ENCODE data around the gene LYZL1. TPM values are rescaled to one million over a fixed set of nuclear protein-coding genes. Genes with fewer than 3 reads are reported as not detected.

LYZL1 gene
- total RNA-seq, 1 donor from 2014 or later: not detected

DNA sequence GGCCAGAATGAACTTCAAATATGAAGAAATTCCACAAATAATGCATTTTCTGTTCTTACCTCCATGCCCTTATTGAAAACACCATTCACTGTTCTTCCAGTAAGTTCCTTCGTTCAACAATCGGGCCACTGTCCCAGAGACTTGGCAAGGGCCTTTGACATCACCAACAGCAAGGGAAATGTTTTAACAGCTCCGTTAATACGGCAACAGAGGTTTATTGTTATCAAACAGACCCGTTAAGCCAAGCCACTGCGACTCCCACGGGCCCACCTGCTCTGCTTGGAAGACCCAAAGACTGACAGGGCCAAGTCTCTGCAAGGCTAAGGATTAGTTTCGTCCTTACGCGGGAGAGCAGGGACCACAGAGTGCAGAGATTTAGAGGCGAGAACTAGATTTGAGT lies 43.4 kb upstream of the LYZL1 start:
- H3K79me2 ChIP-seq (ENCODE audit: low read depth): no peaks in the 10 kb centered on the region
- no peak overlapping the region for H2AFZ ChIP-seq (replicated peaks)
- H3K4me1 Mint-ChIP-seq: peaks cover 25% of the 10 kb centered on the region
- no peaks in the 10 kb centered on the region for H3K4me1 ChIP-seq
- no peak overlapping the region for H3K4me2 ChIP-seq
- H4K20me1 ChIP-seq (ENCODE audit: low read depth): no peaks in the 10 kb centered on the region
- H3K36me3 ChIP-seq: no peaks in the 10 kb centered on the region
- H3K36me3 Mint-ChIP-seq: no peaks in the 10 kb centered on the region
- TF ChIP-seq EZH2 (IDR thresholded peaks at IDR 0.05) (no peak), EZH2phosphoT487 (IDR thresholded peaks at IDR 0.05) (no peak)
- TF ChIP-seq, protein P1, sequence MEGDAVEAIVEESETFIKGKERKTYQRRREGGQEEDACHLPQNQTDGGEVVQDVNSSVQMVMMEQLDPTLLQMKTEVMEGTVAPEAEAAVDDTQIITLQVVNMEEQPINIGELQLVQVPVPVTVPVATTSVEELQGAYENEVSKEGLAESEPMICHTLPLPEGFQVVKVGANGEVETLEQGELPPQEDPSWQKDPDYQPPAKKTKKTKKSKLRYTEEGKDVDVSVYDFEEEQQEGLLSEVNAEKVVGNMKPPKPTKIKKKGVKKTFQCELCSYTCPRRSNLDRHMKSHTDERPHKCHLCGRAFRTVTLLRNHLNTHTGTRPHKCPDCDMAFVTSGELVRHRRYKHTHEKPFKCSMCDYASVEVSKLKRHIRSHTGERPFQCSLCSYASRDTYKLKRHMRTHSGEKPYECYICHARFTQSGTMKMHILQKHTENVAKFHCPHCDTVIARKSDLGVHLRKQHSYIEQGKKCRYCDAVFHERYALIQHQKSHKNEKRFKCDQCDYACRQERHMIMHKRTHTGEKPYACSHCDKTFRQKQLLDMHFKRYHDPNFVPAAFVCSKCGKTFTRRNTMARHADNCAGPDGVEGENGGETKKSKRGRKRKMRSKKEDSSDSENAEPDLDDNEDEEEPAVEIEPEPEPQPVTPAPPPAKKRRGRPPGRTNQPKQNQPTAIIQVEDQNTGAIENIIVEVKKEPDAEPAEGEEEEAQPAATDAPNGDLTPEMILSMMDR (IDR thresholded peaks at IDR 0.05): no peak
- no peaks in the 10 kb centered on the region for H3K9me3 ChIP-seq (ENCODE audit: low read depth)
- no peak overlapping the region for H3K4me3 ChIP-seq
- peaks cover 8% of the 10 kb centered on the region for H3K9me3 Mint-ChIP-seq
- no peak overlapping the region for H3K27ac Mint-ChIP-seq
- H3F3A ChIP-seq (ENCODE audit: low read depth): no peaks in the 10 kb centered on the region
- no peak overlapping the region for H3K27ac ChIP-seq
- peaks cover 7% of the 10 kb centered on the region for H3K27me3 Mint-ChIP-seq (ENCODE audit: insufficient read depth, low read depth)
- H3K4me3 Mint-ChIP-seq: no peak overlapping the region
- no peak overlapping the region for H3K9ac ChIP-seq
- no peak for DNase-seq (ENCODE audit: low spot score)
- H3K27me3 ChIP-seq: no peaks in the 10 kb centered on the region

DNA sequence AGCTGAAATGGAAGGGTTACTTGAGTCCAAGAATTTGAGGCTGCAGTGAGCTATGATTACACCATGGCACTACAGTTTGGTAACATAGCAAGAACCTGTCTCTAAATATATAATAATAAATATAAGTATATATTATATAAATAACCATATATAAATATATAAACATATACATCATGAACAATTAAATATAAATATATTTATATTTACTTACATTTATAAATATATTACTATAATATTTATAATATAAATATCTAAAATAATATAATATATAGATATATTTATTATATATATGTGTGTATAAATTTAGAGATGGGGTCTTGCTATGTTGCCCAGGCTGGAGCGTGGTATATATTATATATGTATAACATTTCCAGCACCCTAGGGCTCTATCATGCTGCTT lies 42.4 kb upstream of the LYZL1 start:
- H3K4me1 ChIP-seq: no peaks in the 10 kb centered on the region
- TF ChIP-seq EZH2 (IDR thresholded peaks at IDR 0.05) (no peak), EZH2phosphoT487 (IDR thresholded peaks at IDR 0.05) (no peak)
- TF ChIP-seq, protein P1 (IDR thresholded peaks at IDR 0.05): no peak
- Mint-ChIP-seq H3K27me3 (ENCODE audit: insufficient read depth, low read depth) (peaks cover 10% of the 10 kb centered on the region), H3K27ac (no peak overlapping the region), H3K4me3 (no peak overlapping the region), H3K4me1 (peaks cover 21% of the 10 kb centered on the region), H3K36me3 (no peaks in the 10 kb centered on the region), H3K9me3 (peaks cover 11% of the 10 kb centered on the region)
- H3K4me2 ChIP-seq: no peak overlapping the region
- no peak for DNase-seq (ENCODE audit: low spot score)
- H3F3A ChIP-seq (ENCODE audit: low read depth): no peaks in the 10 kb centered on the region
- H3K36me3 ChIP-seq: no peaks in the 10 kb centered on the region
- no peaks in the 10 kb centered on the region for H3K9me3 ChIP-seq (ENCODE audit: low read depth)
- H3K27me3 ChIP-seq: no peaks in the 10 kb centered on the region
- H2AFZ ChIP-seq (replicated peaks): no peak overlapping the region
- no peaks in the 10 kb centered on the region for H4K20me1 ChIP-seq (ENCODE audit: low read depth)
- H3K4me3 ChIP-seq: no peak overlapping the region
- no peak overlapping the region for H3K27ac ChIP-seq
- no peak overlapping the region for H3K9ac ChIP-seq
- no peaks in the 10 kb centered on the region for H3K79me2 ChIP-seq (ENCODE audit: low read depth)

DNA sequence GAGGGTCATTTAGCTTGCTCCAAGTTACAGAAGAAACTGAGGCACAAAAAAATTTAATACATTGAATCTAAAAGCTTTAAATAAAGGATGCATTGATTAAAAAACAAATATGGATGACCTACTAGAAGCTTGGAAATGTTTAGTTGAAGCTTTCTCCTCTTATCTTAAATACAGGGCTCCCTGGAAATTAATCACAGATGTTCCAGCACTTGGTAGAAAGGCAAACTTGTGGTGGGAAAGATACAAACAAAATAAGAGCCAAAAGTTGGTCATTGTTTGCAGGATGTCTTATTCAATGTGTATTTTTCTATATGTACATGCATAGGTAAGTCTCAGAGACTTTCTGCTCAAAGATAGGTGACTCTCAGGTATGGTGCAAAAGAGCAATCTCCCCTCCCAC lies 40.7 kb upstream of the LYZL1 start:
- peaks cover 27% of the 10 kb centered on the region for H3K4me1 Mint-ChIP-seq
- Histone ChIP-seq H3K27ac (no peak overlapping the region), H4K20me1 (ENCODE audit: low read depth) (no peaks in the 10 kb centered on the region), H3K9me3 (ENCODE audit: low read depth) (no peaks in the 10 kb centered on the region), H3K4me2 (no peak overlapping the region), H3K79me2 (ENCODE audit: low read depth) (no peaks in the 10 kb centered on the region), H3K27me3 (no peaks in the 10 kb centered on the region), H3K36me3 (no peaks in the 10 kb centered on the region), H3F3A (ENCODE audit: low read depth) (no peaks in the 10 kb centered on the region), H2AFZ (replicated peaks) (no peak overlapping the region), H3K4me3 (no peak overlapping the region), H3K9ac (no peak overlapping the region), H3K4me1 (no peaks in the 10 kb centered on the region)
- H3K27ac Mint-ChIP-seq: no peak overlapping the region
- TF ChIP-seq EZH2phosphoT487 (IDR thresholded peaks at IDR 0.05): no peak
- no peak for TF ChIP-seq EZH2 (IDR thresholded peaks at IDR 0.05)
- TF ChIP-seq, protein P1 (IDR thresholded peaks at IDR 0.05): no peak
- peaks cover 11% of the 10 kb centered on the region for H3K9me3 Mint-ChIP-seq
- H3K4me3 Mint-ChIP-seq: no peak overlapping the region
- peaks cover 15% of the 10 kb centered on the region for H3K27me3 Mint-ChIP-seq (ENCODE audit: insufficient read depth, low read depth)
- DNase-seq (ENCODE audit: low spot score): no peak
- no peaks in the 10 kb centered on the region for H3K36me3 Mint-ChIP-seq

Measured in neural progenitor cell (in vitro differentiated cells).